Activated T-cell treated with anti-CD3 and anti-CD28 coated beads for 48 hours (primary cell): ENCODE results near the gene RABGEF1.
"Not testable (repeated sequence)": the region's sequence is repeated elsewhere in the genome, so short reads cannot be mapped to it uniquely, and the experiment has no call there.

Experiments used
- DNase-seq: peaks from one replicate; pipeline ENCODE4 v3.0.0-alpha.2; 2020; ENCODE audit warnings: low read depth

Gene RABGEF1

DNA sequence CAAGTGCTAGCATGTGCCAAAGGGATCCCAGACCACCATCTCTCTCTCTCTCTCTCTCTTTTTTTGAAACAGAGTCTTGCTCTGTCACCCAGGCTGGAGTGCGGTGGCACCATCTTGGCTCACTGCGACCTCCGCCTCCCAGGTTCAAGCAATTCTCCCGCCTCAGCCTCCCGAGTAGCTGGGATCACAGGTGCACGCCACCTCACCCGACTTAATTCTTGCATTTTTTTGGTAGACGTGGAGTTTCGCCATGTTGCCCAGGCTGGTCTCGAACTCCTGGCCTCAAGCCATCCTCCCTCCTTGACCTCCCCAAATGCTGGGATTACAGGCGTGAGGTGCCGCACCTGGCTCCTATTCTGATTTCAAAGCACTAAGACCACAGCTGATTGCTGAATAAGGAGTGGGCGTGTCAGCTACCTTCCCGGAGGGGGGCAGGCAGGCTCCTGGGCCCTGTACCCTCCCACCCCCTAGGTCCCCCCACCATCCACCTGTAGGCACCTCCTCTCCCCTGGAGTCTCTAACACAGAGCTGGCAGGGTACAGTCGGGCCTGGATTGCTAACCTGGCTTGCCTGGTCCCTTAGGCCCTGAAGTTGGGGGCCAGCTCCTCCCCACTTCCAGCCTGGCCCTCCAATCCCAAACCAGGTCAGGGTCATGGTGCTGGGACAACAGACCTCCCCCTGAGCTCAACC is 74.8 kb downstream of the RABGEF1 start:
- not testable (repeated sequence) for DNase-seq

DNA sequence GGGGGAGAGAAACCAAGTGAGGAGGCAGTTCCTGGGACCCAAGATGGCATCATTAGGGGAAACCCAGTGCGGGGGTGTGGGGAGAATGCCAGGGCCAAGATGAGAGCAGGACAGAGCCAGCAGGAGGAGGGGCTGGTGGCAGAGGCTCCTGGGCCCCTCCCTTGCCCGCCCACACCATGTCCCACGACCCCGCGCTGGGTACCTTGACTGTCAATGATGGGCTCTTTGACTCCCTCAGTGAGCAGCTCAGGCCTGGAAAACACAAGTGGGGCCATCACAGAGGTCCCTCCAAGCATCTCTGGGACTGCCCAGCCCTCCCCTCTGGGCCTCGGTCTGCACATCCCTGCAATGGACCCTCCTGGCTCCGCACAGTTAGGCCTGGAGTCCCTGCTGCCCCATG is 75.4 kb downstream of the RABGEF1 start:
- no peak for DNase-seq

DNA sequence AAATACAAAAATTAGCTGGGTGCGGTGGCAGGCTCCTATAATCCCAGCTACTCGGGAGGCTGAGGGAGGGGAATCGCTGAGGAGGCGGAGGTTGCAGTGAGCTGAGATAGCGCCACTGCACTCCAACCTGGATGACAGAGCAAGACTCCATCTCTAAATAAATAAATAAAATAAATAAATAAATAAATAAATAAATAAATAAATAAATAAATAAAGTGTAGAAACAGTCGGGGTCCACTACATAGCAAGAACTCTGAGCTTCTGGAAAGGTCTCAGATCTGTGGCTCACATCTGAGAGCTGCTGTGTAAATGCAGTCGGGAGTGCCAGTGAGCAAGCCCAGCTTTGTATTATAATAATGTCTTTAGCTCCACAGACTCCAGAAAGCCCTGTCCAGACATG is 76.1 kb downstream of the RABGEF1 start:
- not testable (repeated sequence) for DNase-seq

DNA sequence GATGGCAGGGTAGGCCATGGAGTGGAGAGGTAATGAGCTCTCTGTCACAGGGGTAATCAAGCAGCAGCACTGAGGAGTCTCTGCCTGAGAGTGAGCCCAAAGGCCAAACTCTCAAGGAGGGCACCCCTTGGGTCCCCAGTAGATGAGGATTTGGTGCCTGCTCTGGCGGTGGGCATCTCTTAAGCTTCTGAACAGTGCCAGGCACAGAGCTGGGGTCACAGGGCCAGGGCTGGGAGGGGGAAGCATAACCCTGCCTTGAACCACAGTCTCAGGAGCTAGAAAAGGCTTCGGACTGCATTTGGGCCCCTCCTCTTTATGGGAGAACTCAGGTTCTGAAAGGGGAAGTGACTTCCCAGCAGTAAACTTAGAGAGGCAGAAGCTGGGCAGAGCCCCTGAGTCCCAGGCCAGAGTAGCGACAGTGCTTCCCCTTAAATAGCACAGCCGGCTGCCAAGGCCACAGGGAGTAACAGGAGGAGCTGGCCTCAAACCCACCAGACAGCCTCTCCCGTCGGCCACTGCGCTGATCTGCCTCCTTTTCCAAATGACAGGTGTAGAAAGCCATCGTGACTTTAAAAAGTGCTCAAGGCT is 76.8 kb downstream of the RABGEF1 start:
- not testable (repeated sequence) for DNase-seq

DNA sequence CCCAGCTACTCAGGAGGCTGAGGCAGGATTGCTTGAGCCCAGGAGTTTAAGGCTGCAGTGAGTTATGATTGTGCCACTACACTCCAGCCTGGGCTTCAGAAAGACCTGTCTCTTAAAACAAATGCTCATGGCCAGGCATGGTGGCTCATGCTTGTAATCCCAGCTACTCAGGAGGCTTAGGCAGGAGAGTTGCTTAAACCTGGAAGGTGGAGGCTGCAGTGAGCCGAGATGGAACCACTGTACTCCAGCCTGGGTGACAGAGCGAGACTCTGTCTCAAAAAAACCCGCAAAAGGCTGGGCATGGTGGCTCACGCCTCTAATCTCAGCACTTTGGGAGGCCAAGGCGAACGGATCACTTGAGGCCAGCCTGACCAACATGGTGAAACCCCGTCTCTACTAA is 77.4 kb downstream of the RABGEF1 start:
- not testable (repeated sequence) for DNase-seq

DNA sequence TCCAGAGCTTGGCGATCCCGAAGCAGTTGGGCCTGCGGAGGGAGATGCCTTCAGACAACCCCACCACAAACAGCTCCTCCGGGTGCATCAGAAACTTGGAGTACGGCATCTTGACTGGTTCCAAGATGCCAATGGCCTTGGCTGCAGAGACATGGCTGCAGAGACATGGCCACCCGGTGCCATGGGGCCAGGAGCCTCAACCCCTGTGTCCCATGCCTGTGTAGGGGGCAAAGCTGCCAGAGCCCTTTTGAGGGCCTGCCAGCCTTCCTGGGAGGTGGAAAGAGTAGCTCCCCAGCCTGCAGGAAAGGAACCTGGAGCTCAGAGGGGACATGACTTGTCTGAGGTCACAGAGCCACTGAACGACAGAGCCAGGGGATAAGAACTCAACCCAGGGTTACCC is 83.5 kb downstream of the RABGEF1 start:
- no peak for DNase-seq

DNA sequence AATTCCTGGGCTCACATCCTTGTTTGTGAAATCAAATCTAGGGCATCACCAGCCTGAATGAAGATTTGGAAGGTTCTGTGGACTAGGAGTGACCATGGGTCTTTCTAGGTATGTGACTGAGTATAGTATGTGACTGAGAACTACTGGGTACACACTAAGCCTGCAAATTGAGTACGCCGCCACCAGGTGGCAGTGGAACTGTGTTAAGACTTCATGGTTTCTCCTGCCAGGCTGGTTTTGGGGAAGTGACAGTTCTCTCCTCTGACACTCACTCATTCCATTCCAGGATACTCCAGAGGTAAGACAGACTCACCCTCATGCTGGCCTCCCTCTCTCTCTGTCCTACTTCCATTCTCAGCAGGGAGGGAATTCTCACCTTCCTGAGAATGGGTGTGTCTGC is 85.0 kb downstream of the RABGEF1 start:
- peak; percentile 48 for DNase-seq

DNA sequence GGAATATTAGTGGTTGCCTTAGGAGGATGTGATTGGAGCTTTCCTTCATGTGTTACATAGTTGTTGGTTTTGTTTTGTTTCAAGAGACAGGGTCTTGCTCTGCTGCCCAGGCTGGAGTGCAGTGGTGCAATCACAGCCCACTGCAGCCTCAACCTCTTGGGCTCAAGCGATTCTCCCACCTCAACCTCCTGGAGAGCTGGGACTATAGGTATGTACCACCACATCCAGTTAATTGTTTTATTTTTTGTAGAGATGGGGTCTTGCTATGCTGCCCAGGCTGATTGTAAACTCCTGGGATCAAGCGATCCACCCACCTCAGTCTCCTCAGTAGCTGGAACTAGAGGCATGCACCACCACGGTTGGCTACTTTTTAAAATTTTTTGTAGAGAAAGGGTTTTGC is 86.1 kb downstream of the RABGEF1 start:
- no peak for DNase-seq

DNA sequence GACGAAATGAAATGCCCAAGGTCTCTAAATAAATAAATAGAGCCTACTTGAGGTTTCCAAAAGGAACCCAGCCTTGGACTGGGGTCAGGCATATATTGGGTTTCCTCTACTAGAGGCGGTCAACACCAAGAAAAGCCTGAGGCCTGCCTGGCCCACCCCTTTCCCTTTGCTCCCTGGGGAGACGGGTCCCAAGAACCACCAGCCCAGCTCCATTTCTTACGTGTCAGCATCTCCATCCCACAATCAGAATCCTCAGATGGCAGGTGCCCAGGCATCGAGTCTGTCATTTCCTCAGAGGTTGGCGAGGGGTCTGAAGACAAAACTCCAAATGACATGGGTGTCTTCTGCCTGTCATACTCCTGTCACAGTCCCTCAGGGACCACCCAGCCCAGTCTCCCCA is 90.4 kb downstream of the RABGEF1 start:
- not testable (repeated sequence) for DNase-seq

DNA sequence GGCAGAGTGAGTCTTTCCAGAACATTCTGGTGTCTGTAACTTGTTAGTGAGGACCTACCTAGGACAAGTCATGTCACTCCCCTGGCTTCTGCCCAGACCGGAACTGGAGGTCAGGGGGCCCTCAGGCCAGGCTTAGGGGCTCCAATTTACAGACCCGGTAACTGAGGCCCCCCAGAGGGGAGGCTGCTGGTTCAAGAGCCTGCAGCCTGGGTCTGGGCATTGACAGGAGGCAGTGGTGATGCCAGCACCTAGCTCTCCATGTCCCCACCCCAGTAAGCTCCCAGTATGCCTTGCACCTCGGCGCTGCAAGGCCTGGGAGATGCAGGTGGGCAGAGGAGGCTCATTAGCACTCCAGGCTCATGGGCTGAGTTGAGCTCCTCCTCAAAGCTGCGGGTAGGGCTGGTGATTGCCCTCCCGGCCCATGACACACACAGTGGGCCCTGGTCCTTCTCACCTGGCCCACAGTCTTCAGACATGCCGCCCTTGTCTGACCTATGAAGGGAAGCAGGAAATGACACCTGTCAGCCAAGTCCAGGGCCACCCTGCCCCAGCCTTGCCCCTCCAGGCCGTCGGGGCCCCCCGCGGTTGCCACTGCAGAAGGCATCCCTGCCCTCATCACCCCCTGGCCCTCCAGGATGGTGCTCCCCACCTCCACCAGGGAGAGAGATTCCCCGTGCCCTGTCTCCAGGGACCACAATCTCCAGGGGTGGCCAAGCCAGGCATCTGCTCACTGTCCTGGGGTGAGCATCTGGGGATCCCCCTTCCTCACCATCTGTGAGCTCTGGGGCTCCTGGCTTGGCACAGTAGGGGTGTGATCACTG is 92.2 kb downstream of the RABGEF1 start:
- DNase-seq = no peak

DNA sequence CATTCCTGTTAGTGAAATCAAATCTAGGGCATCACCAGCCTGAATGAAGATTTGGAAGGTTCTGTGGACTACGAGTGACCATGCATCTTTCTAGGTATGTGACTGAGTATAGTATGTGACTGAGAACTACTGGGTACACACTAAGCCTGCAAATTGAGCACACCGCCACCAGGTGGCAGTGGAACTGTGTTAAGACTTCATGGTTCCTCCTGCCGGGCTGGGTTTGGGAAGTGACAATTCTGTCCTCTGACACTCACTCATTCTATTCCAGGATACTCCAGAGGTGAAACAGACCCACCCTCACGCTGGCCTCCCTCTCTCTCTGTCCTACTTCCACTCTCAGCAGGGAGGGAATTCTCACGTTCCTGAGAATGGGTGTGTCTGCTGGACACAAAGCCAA is 96.5 kb downstream of the RABGEF1 start:
- DNase-seq = peak; percentile 60

DNA sequence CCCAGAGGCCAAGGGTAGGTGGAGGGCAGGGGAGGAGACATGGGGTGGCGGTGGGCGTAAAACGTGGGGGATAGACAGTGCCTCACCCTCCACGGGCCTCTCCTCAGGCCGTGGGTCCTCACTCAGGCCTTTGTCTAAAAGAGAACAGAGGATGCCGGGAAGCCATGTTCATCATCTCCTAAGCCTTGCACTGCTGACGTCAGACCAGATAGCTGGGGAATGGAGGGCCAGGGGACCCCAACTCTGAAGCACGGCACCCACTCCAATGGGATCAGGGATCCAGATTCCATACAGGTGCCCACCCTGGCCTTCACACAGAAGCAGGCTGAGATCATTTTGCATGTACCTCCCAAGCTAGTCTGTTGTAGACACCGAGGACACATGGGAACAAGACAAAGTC is 97.1 kb downstream of the RABGEF1 start:
- DNase-seq = no peak

DNA sequence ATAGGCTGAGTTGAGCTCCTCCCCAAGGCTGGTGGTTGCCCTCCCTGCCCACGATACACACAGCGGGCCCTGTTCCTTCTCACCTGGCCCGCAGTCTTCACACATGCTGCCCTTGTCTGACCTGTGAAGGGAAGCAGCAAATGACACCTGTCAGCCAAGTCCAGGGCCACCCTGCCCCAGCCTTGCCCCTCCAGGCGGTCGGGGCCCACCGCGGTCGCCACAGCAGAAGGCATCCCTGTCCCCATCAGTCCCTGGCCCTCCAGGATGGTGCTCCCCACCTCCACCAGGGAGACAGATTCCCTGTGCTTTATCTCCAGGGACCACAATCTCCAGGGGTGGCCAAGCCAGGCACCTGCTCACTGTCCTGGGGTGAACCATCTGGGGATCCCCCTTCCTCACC is 99.3 kb downstream of the RABGEF1 start:
- DNase-seq = no peak

DNA sequence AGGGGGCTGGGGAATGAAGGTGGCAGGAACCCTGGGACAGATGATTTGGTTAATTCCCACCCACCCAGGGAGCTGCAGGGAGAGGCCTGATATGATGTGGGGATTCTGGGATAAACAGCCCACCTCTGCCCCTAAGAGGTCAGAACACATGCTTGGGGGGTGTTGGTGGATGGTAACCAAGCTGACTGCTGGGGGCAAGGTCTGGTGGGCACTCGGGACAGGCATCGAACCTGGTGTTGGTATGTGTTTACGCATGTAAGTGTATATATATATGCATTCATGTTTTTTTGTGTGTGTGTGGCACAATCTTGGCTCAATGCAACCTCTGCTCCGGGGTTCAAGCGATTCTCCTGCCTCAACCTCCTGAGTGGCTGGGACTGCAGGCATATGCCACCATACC is 99.8 kb downstream of the RABGEF1 start:
- no peak for DNase-seq

DNA sequence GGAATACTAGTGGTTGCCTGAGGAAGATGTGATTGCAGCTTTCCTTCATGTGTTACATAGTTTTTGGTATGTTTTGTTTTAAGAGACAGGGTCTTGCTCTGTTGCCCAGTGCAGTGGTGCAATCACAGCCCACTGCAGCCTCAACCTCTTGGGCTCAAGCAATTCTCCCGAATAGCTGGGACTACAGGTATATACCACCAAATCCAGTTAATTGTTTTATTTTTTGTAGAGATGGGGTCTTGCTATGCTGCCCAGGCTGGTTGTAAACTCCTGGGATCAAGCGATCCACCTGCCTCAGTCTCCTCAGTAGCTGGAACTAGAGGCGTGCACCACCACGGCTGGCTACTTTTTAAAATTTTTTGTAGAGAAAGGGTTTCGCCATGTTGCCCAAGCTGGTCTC is 101.4 kb downstream of the RABGEF1 start:
- no peak for DNase-seq

DNA sequence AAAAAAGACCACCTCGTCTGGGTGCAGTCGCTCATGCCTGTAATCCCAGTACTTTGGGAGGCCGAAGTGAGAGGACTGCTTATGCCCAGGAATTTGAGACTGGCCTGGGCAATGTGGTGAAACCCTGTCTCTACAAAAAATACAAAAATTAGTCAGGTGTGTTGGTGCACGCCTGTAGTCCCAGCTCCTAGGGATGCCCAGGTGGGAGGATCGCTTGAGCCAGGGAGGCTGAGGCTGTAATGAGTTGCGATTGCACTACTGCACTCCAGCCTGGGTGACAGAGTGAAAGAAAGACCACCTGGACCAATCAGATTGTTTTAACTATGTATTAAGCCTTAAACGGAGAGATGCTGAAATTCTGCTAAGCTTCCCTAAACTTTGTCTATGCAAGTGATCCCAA is 103.0 kb downstream of the RABGEF1 start:
- not testable (repeated sequence) for DNase-seq

DNA sequence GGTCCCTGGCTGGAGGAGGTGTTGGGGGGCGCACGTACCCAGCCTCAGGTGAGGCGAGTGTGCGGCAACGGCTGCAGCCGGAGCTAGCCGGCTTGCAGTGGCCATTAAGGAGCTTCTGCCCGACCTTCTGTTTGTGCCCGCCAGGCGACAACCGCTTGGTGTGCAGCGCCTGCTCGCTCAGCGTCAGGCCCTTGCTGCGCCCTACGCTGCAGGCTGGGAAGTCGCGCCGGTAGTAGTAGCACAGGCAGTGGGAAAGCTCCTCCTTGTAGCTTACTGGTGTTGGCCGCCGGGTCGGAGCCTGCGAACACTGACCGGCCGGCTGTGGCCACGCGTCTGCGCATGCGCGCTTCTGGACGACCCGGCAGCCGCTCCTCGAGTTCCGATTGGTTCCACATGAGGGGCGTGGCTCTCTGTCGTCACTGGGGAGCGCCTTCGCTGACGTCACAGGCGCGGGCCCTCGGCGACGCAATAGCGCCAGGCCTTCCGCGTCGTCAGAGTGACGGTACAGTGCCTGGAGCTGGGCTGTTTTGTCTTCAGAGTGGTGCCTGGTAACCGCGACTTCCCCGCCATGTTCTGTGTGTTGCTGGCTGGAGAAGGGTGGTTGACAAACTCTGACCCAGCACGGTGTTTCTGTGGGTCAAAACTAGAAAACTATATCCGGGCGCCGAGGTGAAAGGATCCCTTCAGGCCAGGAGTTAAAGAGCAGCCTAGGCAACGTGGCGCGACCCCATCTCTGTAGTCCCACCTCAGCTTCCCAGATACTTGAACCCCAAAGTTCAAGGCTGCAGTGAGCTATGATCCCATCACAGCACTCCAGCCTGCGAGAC is 104.2 kb downstream of the RABGEF1 start:
- peak; percentile 99 for DNase-seq

DNA sequence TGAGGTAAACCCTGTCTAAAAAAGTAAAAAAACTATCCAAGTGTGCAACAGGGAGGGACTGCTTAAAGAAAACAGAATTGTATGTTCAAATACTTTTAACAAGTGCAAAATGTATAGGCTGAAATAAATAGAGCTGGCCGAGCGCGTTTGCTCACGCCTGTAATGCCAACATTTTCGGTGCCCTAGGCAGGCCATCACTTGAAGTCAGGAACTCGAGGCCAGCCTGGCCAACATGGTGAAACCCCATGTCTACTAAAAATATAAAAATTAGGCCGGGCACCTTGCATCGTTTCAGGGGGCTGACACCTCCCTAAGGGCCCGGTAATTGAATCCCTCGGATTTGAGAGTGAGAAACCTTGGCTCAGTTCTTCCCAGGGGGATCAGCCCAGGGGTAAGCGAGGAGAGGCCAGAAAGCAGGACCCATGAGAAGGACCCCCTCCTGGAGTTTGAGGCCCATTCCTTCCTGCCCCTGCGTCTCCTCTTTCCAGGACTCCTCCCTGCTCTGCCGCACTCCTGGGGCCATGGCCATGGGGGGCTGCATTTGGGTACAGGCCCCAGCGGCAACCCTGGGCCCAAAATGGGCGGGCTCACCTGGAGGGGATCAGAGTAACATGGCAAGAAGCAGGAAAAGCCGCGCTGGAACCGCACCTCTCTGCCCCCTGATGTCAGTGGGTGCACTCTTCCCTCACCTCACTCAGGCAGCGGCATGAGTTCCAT is 105.0 kb downstream of the RABGEF1 start:
- no peak for DNase-seq

DNA sequence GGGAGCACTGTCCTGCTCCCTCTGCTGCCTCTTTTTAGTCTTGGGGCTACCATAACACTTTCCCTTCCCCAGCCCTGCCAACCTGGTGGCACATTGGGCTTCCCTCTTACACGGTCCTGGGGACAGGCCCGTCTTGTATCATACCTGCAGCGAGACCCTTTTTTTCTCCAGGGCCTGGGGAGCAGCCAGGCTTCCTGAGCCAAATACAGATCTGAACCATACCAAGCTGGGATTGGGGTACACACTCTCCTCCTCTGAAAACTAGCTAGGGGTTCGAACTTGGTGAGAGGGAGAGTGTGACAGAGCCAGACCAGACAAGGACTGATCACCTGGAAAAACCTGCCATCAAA is 105.5 kb downstream of the RABGEF1 start:
- DNase-seq = not testable (repeated sequence)

DNA sequence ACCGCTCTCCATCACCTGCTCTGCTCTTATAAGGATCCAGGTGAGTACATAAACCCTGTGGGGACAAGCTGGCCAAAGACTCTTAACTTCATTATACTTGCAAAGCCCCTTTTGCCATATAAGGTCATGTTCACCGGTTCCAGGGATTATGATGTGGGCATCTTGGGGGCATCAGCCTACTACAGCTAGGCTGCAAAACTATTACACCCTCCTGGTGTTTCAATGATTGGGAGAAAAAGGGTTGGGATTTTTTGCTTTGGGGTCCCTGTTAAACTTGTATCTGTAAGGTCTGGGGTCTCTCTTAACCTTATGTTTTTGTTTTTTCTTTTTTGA is 107.0 kb downstream of the RABGEF1 start:
- DNase-seq = not testable (repeated sequence)

DNA sequence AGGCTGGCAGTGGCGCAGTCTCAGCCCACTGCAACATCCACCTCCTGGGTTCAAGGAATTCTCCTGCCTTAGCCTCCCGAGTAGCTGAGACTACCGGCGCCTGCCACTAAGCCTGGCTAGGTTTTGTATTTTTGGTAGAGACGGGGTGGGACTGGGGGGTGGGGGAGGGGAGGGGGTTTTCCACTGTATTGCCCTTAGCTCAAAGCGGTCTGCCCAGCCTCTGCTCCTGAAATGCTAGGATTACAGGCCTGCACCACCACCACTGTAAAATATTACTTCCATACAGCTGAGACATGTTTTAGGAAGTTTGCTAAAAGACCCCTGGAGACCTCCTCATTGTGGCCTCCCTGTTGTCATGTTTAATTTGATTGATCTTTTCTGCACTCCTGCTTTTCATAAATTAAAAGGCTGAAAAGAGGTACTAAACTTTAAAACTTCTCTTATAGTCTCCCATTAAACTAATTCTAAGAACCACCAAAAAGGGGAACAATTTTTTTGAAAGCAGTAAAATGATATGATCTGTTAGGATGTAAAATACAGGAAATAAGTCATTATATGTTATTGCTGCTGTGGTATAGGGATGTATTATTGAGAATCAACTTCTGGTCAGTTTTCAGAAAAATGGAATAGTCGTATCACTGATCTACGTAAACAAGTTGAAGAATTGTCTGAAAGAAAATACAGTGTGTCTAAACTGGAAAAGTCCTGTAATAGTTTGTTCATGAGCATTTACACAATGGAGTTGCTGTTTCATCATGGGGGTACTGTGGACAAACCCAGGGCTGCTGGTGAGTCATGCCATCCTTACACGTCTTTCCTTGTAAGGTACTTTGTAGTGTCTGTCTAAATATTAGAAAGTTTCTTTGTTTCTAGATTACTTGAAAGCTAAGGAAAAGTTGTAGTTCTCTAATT is 107.6 kb downstream of the RABGEF1 start:
- DNase-seq = no peak
